ENCODE measurements around the gene COBL. TPM values are rescaled to one million over a fixed set of nuclear protein-coding genes. Genes with fewer than 3 reads are reported as not detected.

The COBL gene
- total RNA-seq, 2 experiments from 2014 or later = not detected

- peaks cover 3% of the 10 kb centered on the region for H3K27me3 Mint-ChIP-seq
- intact Hi-C loops (cut with micrococcal nuclease) = no loop called here
- ChIA-PET CTCF (no interaction called here), POLR2A (no interaction called here)
- H3K27ac Mint-ChIP-seq = no peak overlapping the region
- H3K4me3 Mint-ChIP-seq = no peak overlapping the region
- H3K36me3 Mint-ChIP-seq = no peaks in the 10 kb centered on the region
- H3K4me1 Mint-ChIP-seq (ENCODE audit: low read depth) = no peaks in the 10 kb centered on the region
- no peaks in the 10 kb centered on the region for H3K9me3 Mint-ChIP-seq
- DNase-seq = no peak
Measured at GRCh38 chr7:51308265-51308664, 8.3 kb downstream of the COBL start.

GRCh38 chr7:51307651-51308210 is 8.9 kb downstream of the COBL start:
- CTCF ChIA-PET = no interaction called here
- Mint-ChIP-seq H3K4me1 (ENCODE audit: low read depth) (no peaks in the 10 kb centered on the region), H3K27me3 (peaks cover 3% of the 10 kb centered on the region), H3K36me3 (no peaks in the 10 kb centered on the region), H3K27ac (no peak overlapping the region), H3K9me3 (no peaks in the 10 kb centered on the region), H3K4me3 (no peak overlapping the region)
- intact Hi-C loops (cut with micrococcal nuclease) = no loop called here
- no peak for DNase-seq
- POLR2A ChIA-PET = no interaction called here

- ChIA-PET POLR2A (no interaction called here), CTCF (no interaction called here)
- Mint-ChIP-seq H3K4me3 (no peak overlapping the region), H3K27ac (no peak overlapping the region), H3K36me3 (no peaks in the 10 kb centered on the region), H3K27me3 (no peaks in the 10 kb centered on the region), H3K9me3 (no peaks in the 10 kb centered on the region), H3K4me1 (ENCODE audit: low read depth) (no peaks in the 10 kb centered on the region)
- DNase-seq = no peak
- intact Hi-C loops (cut with micrococcal nuclease) = no loop called here
Measured at GRCh38 chr7:51306761-51307160, 9.8 kb downstream of the COBL start.

- DNase-seq = no peak
- Mint-ChIP-seq H3K27me3 (no peaks in the 10 kb centered on the region), H3K4me3 (no peak overlapping the region), H3K36me3 (no peaks in the 10 kb centered on the region), H3K27ac (no peak overlapping the region), H3K4me1 (ENCODE audit: low read depth) (no peaks in the 10 kb centered on the region), H3K9me3 (no peaks in the 10 kb centered on the region)
- intact Hi-C loops (cut with micrococcal nuclease) = no loop called here
- ChIA-PET CTCF (no interaction called here), POLR2A (no interaction called here)
Measured at GRCh38 chr7:51304729-51305128, 11.9 kb downstream of the COBL start.

GRCh38 chr7:51303142-51303525 is 13.5 kb downstream of the COBL start:
- H3K27ac Mint-ChIP-seq = no peak overlapping the region
- no peaks in the 10 kb centered on the region for H3K36me3 Mint-ChIP-seq
- no peaks in the 10 kb centered on the region for H3K27me3 Mint-ChIP-seq
- no peak for DNase-seq
- H3K9me3 Mint-ChIP-seq = no peaks in the 10 kb centered on the region
- POLR2A ChIA-PET = no interaction called here
- H3K4me3 Mint-ChIP-seq = no peak overlapping the region
- H3K4me1 Mint-ChIP-seq (ENCODE audit: low read depth) = no peaks in the 10 kb centered on the region
- CTCF ChIA-PET = interaction anchor here (1.1 kb wide), 1 partner anchor 10 kb away, joined by 3 read pairs; no protein-coding TSS in a partner anchor
- intact Hi-C loops (cut with micrococcal nuclease) = no loop called here

- H3K36me3 Mint-ChIP-seq = no peaks in the 10 kb centered on the region
- CTCF ChIA-PET = no interaction called here
Measured at GRCh38 chr7:51301806-51302205, 14.8 kb downstream of the COBL start.

GRCh38 chr7:51300762-51301674 is 15.6 kb downstream of the COBL start:
- Mint-ChIP-seq H3K27me3 (no peaks in the 10 kb centered on the region), H3K27ac (no peak overlapping the region), H3K4me1 (ENCODE audit: low read depth) (no peaks in the 10 kb centered on the region), H3K4me3 (no peak overlapping the region), H3K9me3 (no peaks in the 10 kb centered on the region), H3K36me3 (no peaks in the 10 kb centered on the region)
- DNase-seq = no peak
- ChIA-PET CTCF (no interaction called here), POLR2A (no interaction called here)
- intact Hi-C loops (cut with micrococcal nuclease) = no loop called here

More at GRCh38 chr7:51301806-51302205, 14.8 kb downstream of the COBL start:
- POLR2A ChIA-PET = no interaction called here
- H3K27ac Mint-ChIP-seq = no peak overlapping the region
- no peak overlapping the region for H3K4me3 Mint-ChIP-seq
- DNase-seq = no peak
- H3K4me1 Mint-ChIP-seq (ENCODE audit: low read depth) = no peaks in the 10 kb centered on the region
- no peaks in the 10 kb centered on the region for H3K9me3 Mint-ChIP-seq
- intact Hi-C loops (cut with micrococcal nuclease) = no loop called here
- no peaks in the 10 kb centered on the region for H3K27me3 Mint-ChIP-seq

GRCh38 chr7:51299391-51300133 is 17.0 kb downstream of the COBL start:
- H3K36me3 Mint-ChIP-seq = no peaks in the 10 kb centered on the region
- no peaks in the 10 kb centered on the region for H3K4me1 Mint-ChIP-seq (ENCODE audit: low read depth)
- intact Hi-C loops (cut with micrococcal nuclease) = no loop called here
- no peaks in the 10 kb centered on the region for H3K27me3 Mint-ChIP-seq
- DNase-seq = no peak
- POLR2A ChIA-PET = no interaction called here
- H3K9me3 Mint-ChIP-seq = no peaks in the 10 kb centered on the region
- H3K4me3 Mint-ChIP-seq = no peak overlapping the region
- CTCF ChIA-PET = interaction anchor here (0.6 kb wide), 1 partner anchor 8 kb away, joined by 3 read pairs; no protein-coding TSS in a partner anchor
- no peak overlapping the region for H3K27ac Mint-ChIP-seq

GRCh38 chr7:51298912-51299311 is 17.7 kb downstream of the COBL start:
- intact Hi-C loops (cut with micrococcal nuclease) = no loop called here

GRCh38 chr7:51297986-51298385 is 18.6 kb downstream of the COBL start:
- Mint-ChIP-seq H3K4me1 (ENCODE audit: low read depth) (no peaks in the 10 kb centered on the region), H3K27ac (no peak overlapping the region), H3K4me3 (no peak overlapping the region), H3K27me3 (no peaks in the 10 kb centered on the region), H3K36me3 (no peaks in the 10 kb centered on the region), H3K9me3 (no peaks in the 10 kb centered on the region)
- DNase-seq = no peak
- POLR2A ChIA-PET = no interaction called here
- CTCF ChIA-PET = no interaction called here
- intact Hi-C loops (cut with micrococcal nuclease) = no loop called here

More at GRCh38 chr7:51298912-51299311, 17.7 kb downstream of the COBL start:
- CTCF ChIA-PET = no interaction called here
- DNase-seq = no peak
- Mint-ChIP-seq H3K4me1 (ENCODE audit: low read depth) (no peaks in the 10 kb centered on the region), H3K9me3 (no peaks in the 10 kb centered on the region), H3K4me3 (no peak overlapping the region), H3K27ac (no peak overlapping the region), H3K36me3 (no peaks in the 10 kb centered on the region), H3K27me3 (no peaks in the 10 kb centered on the region)
- POLR2A ChIA-PET = no interaction called here

GRCh38 chr7:51295440-51296245 is 21.0 kb downstream of the COBL start:
- intact Hi-C loops (cut with micrococcal nuclease) = no loop called here
- H3K4me3 Mint-ChIP-seq = no peak overlapping the region
- ChIA-PET POLR2A (no interaction called here), CTCF (no interaction called here)
- no peak overlapping the region for H3K27ac Mint-ChIP-seq
- H3K4me1 Mint-ChIP-seq (ENCODE audit: low read depth) = no peaks in the 10 kb centered on the region
- DNase-seq = no peak
- no peaks in the 10 kb centered on the region for H3K27me3 Mint-ChIP-seq
- H3K9me3 Mint-ChIP-seq = no peaks in the 10 kb centered on the region
- no peaks in the 10 kb centered on the region for H3K36me3 Mint-ChIP-seq

GRCh38 chr7:51292596-51292995 is 24.0 kb downstream of the COBL start:
- DNase-seq = no peak
- Mint-ChIP-seq H3K4me1 (ENCODE audit: low read depth) (no peaks in the 10 kb centered on the region), H3K9me3 (no peaks in the 10 kb centered on the region), H3K27ac (no peak overlapping the region), H3K27me3 (peaks cover 3% of the 10 kb centered on the region), H3K36me3 (no peaks in the 10 kb centered on the region), H3K4me3 (no peak overlapping the region)
- ChIA-PET CTCF (no interaction called here), POLR2A (no interaction called here)
- intact Hi-C loops (cut with micrococcal nuclease) = no loop called here
